Glomerular endothelial cell (primary cell): ENCODE measurements around the gene RREB1. TPM values are rescaled to one million over a fixed set of nuclear protein-coding genes. Genes with fewer than 3 reads are reported as not detected.

Experiments used
- DNase-seq: peaks from one replicate; pipeline ENCODE4 v3.0.0-alpha.2; 2011; ENCODE audit warnings: low read depth, low spot score; ENCODE audit errors: extremely low read depth
- total RNA-seq: library from RNA; depleted of rRNA; stranded (reverse); fragments of >200 nt; gene quantifications from 2 replicates; pipeline ENCODE4 v1.2.3, GENCODE V29; 2015

Gene RREB1
- total RNA-seq, 1 donor from 2014 or later, result 39.4 TPM

DNA sequence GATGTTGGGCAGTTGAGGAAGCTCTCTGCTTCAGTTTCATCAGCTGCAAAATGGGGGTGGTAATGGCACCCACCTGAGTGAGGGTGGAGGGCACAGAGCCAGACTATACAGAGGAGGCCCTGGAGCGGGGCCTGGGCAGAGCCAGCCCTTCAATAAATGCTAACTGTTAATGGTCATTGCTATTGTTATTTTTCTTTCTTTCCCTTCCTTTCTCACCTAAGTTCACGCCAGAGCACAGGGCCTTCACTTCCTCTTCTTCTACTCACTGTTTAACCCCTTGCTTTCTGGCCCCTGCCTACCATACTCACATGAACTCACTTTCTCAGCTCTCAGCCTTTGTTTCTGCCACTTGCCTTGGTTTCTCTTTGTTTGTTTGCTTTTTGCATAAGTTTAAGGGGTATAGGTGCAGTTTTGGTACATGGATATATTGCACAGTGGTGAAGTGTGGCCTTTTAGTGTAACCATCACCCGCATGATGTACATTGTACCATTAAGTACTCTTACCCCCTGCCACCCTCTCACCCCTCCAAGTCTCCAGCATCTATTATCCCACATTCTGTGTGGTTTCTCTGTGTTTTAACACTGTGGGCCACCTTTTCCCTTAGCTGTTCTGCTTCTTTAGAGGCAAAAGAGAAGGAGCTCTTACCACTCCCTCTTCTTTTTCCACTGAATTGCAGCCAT lies 7.5 kb upstream of the RREB1 start:
- no peak for DNase-seq

- no peak for DNase-seq
These were observed 7.0 kb upstream of the RREB1 start for GRCh38 chr6:7100753-7101081.

DNA sequence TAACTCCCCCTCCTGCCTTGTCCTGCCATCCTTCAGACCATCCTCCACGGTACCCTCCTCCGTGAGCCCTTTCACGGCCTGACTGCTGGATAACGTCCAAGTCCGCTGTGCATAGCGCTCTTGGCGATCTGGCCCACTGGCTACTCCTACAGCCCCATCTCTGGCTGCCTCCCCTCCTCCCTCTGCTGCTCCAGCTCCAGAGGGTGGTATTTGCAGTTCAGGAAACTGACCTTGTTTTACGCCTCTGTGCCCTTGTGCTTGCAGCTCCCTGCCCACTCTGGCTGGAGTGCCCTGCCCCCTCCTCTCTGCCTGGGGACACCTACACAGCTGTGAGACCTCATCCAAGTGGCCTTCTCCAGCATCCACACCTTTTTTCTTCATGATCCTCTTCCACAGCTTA lies 6.5 kb upstream of the RREB1 start:
- no peak for DNase-seq

GRCh38 chr6:7104752-7105151 lies 3.0 kb upstream of the RREB1 start:
- DNase-seq, result no peak

- DNase-seq, result no peak
These were observed 1.5 kb upstream of the RREB1 start for GRCh38 chr6:7106215-7106751.

DNA sequence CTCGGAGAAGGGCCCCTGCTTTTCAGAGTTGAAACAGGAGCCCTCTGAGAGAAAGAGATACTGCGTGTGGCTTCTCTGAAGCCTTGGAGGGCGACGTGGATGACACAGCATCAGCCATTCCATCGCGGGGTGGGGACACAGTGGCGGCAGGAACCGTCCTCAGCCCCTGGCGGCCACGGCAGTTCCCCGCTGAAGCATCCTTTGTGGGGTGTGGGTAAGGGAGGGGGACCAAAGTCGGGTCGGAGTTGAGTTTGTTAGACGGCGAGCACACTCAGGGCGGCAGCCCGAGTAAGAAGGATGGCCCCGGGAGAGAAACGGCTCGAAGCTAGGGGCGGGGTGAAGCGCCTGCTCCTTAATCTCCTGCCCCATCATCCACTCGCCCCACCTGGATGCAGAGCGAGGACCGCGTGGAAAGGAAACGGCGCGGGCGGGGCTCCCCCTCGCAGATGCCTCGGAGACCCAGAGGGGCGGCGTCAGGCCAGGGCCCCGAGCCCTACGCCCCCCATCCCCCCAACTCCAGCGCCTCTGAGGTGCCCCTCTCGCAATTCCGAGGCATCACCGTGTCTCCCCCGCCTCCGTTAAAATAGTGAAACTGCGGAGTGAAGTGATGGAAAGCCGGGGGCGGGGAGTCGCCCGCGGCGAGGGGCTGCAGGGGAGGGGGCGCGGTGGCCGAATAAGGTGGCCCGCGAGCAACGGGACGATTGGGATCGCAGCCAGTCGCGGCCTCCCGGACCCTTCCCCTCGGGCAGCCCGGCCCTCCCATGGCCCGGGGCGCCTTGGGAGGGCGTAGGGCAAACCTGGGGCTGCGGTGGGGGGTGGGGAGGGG lies 796 bp upstream of the RREB1 start:
- no peak for DNase-seq

DNA sequence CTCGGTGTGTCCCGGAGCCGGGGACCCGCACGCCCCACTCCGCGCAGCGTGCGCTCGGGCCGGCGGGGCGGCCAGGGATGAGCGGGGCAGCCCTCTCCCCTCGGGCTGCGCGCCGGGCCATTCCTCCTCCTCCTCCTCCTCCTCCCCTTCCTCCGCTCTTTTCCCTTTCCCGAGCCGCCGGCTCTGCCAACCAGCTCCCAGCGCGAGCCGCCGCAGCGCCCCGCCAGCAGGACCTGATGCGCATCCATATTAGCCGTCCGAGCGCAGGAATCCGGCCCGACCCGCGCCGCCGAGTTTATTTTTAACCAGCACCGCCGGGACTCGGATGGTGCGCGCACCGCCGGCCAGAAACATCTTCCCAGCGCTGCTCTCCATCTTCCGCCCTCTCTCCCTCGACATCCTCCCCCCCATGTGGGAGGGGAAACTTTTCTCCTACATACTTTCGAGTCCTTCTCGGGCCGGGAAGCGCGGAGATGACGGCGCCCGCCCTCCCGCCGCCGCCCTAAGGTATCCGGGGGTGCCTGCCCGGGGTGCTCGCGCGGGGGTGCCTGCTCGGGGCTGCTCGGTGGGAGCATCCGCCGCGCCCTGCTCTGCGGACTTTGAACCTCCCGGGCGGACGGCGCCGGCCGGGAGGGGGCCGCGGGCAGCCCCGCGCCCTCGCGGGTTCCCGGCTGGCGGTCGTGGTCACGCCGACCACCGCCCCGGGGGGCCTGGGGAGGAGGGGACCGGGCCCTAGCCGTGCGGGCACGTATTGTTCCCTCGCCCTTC lies 619 bp downstream of the RREB1 start:
- no peak for DNase-seq

GRCh38 chr6:7108964-7109836 lies 1.4 kb downstream of the RREB1 start:
- no peak for DNase-seq

DNA sequence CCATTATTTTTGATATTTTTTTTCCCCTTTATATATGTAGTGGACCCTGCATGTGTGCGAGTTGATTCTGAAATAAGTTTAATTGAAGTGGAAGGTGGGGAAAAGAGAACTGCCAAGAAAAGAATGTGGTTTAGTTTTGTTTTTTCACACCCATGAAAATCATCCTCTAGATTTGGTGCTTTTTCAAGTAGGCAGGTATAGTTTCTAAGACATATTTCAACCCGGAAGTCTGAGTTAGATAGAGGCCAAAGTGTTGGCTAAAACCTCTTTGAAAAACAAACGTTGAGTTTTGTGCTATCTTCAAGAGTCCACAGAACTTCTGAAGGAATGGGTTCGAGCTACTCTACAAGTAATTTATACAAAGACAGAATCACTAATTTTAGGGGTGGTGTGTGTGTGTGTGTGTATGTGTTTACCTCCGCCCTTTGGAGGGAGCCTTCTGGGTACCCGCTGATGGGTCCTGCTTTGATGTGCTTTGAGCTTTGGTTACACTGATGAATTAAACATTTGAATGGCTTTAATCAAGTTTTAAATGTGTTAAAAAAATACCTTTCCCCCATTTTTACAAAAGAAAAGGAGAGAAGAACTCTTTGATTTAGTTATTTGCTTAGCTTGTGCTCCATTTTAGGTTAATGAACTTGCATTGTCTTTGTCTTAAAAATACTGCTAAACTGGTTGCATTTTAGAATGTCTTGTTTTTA lies 2.5 kb downstream of the RREB1 start:
- no peak for DNase-seq

DNA sequence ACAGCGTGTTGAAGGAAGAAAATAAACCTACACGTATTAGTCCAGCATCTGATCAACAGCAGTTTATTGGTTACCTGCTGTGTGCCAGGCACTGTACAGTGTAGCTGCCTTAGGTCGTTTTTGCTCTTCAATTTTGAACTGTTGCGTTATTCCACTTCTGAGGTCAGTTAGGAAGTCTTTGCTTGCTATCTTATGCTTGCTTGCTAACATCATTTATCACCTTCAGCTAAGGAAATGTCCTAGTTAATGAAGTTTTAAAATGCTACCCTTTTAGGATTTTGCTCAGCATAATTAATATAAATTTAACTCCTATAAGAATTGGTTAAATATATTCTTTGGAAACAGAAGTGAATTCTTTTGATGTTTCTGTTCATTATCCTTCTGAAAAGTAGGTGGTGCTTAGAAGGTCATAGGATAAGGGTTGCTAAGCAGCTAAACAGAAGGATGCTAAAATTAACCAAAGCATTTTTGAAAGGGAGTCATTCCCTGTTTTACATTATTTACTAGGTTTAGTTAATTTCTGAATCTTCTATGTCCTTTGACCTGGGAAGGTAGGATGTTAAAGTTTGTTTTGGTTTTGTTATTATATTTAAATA lies 3.4 kb downstream of the RREB1 start:
- DNase-seq, result no peak

- no peak for DNase-seq
These were observed 4.4 kb downstream of the RREB1 start for GRCh38 chr6:7112171-7112570.

DNA sequence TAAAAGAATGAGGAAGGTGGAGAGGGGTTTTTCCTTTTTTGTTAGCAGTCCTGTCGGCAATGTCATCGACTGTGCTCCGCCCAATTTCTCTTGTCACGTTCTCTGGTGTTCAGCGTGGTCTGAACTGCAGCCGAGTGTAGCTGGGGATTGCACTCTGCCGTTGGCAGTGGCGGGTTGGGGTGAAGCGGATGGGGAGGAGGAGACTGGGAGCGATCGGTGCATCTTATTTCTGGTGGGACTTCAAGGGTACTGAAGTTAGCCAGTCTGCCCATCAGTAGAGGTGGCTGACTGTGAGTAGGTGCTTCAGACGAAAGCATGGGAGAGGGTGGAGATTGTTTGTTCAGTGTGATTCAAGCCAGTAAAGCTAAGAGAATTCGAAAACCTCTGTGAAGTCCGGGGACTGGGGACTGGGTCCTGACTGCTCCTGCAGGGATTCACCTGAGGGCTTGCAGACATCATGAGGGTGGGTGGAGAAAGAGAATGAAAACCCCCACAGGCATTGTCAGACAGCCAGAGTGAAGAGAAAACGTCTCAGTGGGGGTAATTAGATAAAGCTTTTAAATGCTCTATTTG lies 5.1 kb downstream of the RREB1 start:
- no peak for DNase-seq

GRCh38 chr6:7114744-7115458 lies 7.1 kb downstream of the RREB1 start:
- DNase-seq, result no peak

- no peak for DNase-seq
These were observed 7.9 kb downstream of the RREB1 start for GRCh38 chr6:7115543-7116231.

DNA sequence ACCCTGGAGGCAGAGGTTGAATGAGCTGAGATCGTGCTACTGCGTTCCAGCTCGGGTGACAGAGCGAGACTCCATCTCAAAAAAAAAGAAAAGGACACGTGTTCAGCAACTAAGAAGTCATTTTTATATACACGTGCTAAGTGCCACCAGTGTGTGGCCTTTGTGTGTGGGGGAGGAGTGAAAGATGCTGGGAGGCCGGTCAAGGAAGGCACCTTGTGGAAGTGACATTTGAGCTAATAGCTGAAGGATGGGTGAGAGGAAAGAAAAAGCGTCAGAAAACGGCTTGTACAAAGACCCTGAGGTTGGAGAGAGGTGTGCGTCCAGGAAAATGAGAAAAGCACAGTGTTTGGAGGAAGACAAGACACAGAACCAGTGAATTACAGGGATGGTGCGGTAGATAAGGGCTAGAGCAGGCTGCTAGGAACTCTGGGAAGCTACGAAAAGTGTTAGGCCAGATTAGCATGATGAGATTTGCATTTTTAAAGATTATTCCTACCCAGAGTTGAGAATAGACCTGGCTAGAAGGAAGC lies 11.6 kb downstream of the RREB1 start:
- no peak for DNase-seq

DNA sequence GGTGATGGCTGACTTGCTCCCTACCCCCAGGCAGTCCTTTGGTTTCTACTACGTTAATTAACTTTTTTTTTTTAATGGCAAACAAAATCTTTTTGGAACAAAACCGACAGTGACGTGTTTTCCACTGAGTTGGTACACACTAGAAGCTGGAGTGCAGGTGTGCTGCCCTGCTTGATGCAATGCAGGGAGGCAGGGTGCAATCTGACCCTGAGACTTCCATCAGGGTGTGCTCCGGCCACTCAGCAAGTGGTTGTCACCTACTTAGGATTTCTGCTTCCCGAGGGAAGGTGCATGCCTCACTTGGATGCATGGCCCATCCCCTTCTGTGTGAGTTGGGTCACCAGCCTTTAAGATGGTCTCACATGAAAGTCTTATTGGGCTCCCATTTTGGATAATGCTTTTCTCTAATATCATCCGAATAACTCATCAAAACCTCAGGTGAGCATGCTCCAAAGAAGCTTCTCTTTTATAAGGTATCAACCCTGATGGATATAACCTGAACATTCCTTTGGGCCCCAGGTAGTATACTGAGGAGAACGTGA lies 14.0 kb downstream of the RREB1 start:
- no peak for DNase-seq

GRCh38 chr6:7122684-7123083 lies 14.9 kb downstream of the RREB1 start:
- DNase-seq, result no peak
